ENCODE data around the gene PSMD10. TPM values are rescaled to one million over a fixed set of nuclear protein-coding genes. Genes with fewer than 3 reads are reported as not detected.

Gene PSMD10
- total and polyA plus RNA-seq, 2 of the 8 experiments (the other 6 are each of a cell fraction or from before 2014, with no cell fraction given) = 49.9 to 79.9 TPM

DNA sequence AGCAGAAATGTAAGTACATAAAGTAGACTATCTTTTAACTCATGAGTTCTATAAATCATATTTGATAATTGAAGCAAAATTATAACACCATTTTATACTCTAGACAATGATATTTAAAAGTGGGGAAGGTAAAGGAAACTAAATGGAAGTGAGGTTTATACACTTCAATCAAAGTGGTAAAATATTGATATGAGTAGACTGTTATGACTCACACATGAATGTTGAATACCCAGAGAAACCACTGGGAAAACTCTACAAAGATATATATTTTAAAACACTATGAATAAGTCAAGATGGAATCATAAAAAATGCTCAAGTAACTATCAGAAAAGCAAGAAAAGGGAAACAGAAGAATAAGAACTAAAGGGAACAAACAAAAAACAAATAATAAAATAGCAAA lies 38.1 kb downstream of the PSMD10 start (continued):
- TF ChIP-seq CTBP2 (IDR thresholded peaks at IDR 0.05; ENCODE audit: borderline replicate concordance, insufficient read depth, insufficient read length, low read length) = no peak
- TF ChIP-seq TBP (IDR thresholded peaks at IDR 0.05; ENCODE audit: low read depth, low read length) = no peak
- no peak for TF ChIP-seq RAD21 (IDR thresholded peaks at IDR 0.05 in 1 of 2, conservative IDR thresholded peaks at IDR 0.05 in 1 of 2; ENCODE audit: low read depth in 2 of 2, low read length in 2 of 2)
